HepG2 (cell line): ENCODE results near the gene LAMA5. TPM values are rescaled to one million over a fixed set of nuclear protein-coding genes. Genes with fewer than 3 reads are reported as not detected.

Source experiments
- GLI4 ChIP-seq: sonication (generic); formaldehyde crosslinking; IDR thresholded peaks from 2 replicates; pipeline ENCODE4 v1.5.1; 2020; ENCODE audit warnings: missing genetic modification reagents, mild to moderate bottlenecking, moderate library complexity, borderline replicate concordance
- HES4 ChIP-seq: sonication (generic); formaldehyde crosslinking; IDR thresholded peaks from 2 replicates; pipeline ENCODE4 v1.9.0; 2021; ENCODE audit warnings: mild to moderate bottlenecking, missing genetic modification reagents, borderline replicate concordance
- HMG20A ChIP-seq: IDR thresholded peaks from 2 replicates; pipeline ENCODE4 v1.6.1; 2016; ENCODE audit warnings: borderline replicate concordance
- JUN ChIP-seq: sonication (generic); formaldehyde crosslinking; IDR thresholded peaks from 2 replicates; pipeline ENCODE4 v1.4.0; 2020; ENCODE audit warnings: mild to moderate bottlenecking, missing genetic modification reagents
- KDM3A ChIP-seq: IDR thresholded peaks from 2 replicates; pipeline ENCODE4 v1.6.1; 2018; ENCODE audit warnings: low read depth, missing compliant biosample characterization
- MAFG ChIP-seq: sonication (generic); formaldehyde crosslinking; IDR thresholded peaks from 2 replicates; pipeline ENCODE4 v1.5.1; 2020; ENCODE audit warnings: mild to moderate bottlenecking, missing genetic modification reagents
- MEIS1 ChIP-seq: sonication (generic); formaldehyde crosslinking; IDR thresholded peaks from 2 replicates; pipeline ENCODE4 v1.9.0; 2021; ENCODE audit warnings: mild to moderate bottlenecking, missing genetic modification reagents, moderate library complexity, borderline replicate concordance
- POLR2AphosphoS2 ChIP-seq: IDR thresholded peaks from 2 replicates; pipeline ENCODE4 v1.6.1; 2011; ENCODE audit warnings: low read depth, low read length, improper control_type of control experiment
- SMAD3 ChIP-seq: sonication (generic); formaldehyde crosslinking; IDR thresholded peaks from 2 replicates; pipeline ENCODE4 v1.4.0; 2020; ENCODE audit warnings: missing genetic modification reagents
- ZFP82 ChIP-seq: sonication (generic); formaldehyde crosslinking; IDR thresholded peaks from 2 replicates; pipeline ENCODE4 v1.5.1; 2020; ENCODE audit warnings: mild to moderate bottlenecking, missing genetic modification reagents, borderline replicate concordance
- ZIK1 ChIP-seq: sonication (generic); formaldehyde crosslinking; IDR thresholded peaks from 2 replicates; pipeline ENCODE4 v1.5.0; 2020; ENCODE audit warnings: mild to moderate bottlenecking, low read depth, missing genetic modification reagents, borderline replicate concordance
- ZNF124 ChIP-seq: sonication (generic); formaldehyde crosslinking; IDR thresholded peaks from 2 replicates; pipeline ENCODE4 v1.4.0; 2020; ENCODE audit warnings: missing genetic modification reagents
- ZNF224 ChIP-seq: sonication (generic); formaldehyde crosslinking; IDR thresholded peaks from 2 replicates; pipeline ENCODE4 v1.5.0; 2020; ENCODE audit warnings: mild to moderate bottlenecking, missing genetic modification reagents
- ZNF24 ChIP-seq: fragments of 450-650 bp; IDR thresholded peaks from 2 replicates; pipeline ENCODE4 v1.6.1; 2017; ENCODE audit warnings: antibody characterized with exemption, mild to moderate bottlenecking
- ZNF430 ChIP-seq: sonication (generic); formaldehyde crosslinking; IDR thresholded peaks from 2 replicates; pipeline ENCODE4 v1.9.0; 2021; ENCODE audit warnings: mild to moderate bottlenecking, missing genetic modification reagents
- ZNF44 ChIP-seq: sonication (generic); formaldehyde crosslinking; IDR thresholded peaks from 2 replicates; pipeline ENCODE4 v1.5.1; 2020; ENCODE audit warnings: mild to moderate bottlenecking, missing genetic modification reagents
- ZNF563 ChIP-seq: sonication (generic); formaldehyde crosslinking; IDR thresholded peaks from 2 replicates; pipeline ENCODE4 v1.8.0; 2022; ENCODE audit warnings: mild to moderate bottlenecking, moderate library complexity, missing genetic modification reagents
- ZNF737 ChIP-seq: sonication (generic); formaldehyde crosslinking; IDR thresholded peaks from 2 replicates; pipeline ENCODE4 v1.5.0; 2020; ENCODE audit warnings: missing genetic modification reagents, mild to moderate bottlenecking, borderline replicate concordance
- polyA plus RNA-seq, 8 experiments: library from polyadenylated mRNA; depleted of rRNA in 3 of 8; stranded (reverse) in 7 of 8; unstranded in 1 of 8; fragments of >200 nt; fragmentation: Illumina TruSeq in 4 of 8; extraction: Trizol in 4 of 8; gene quantifications; 2 replicates each; pipeline versions ENCODE4 v1.2.1 to v1.2.3, GENCODE V29; 2011 to 2016; ENCODE audit warnings: low read depth in 4 of 8, missing spikeins in 1 of 8, mixed read lengths in 1 of 8; ENCODE audit not compliant: insufficient read depth in 1 of 8
- total RNA-seq, 5 experiments: library from RNA; depleted of rRNA; stranded (reverse); fragments of >200 nt; fragmentation: Illumina TruSeq; extraction: Trizol; gene quantifications; 2 replicates each; pipeline ENCODE4 v1.2.3, GENCODE V29; 2016; ENCODE audit warnings: low read depth in 1 of 5
- TF ChIP-seq, protein P1 (sequence below): IDR thresholded peaks from 2 replicates; pipeline ENCODE4 v1.6.1; 2016; ENCODE audit warnings: control low read depth
- TF ChIP-seq, protein P2 (sequence below): sonication (generic); formaldehyde crosslinking; IDR thresholded peaks from 2 replicates; pipeline ENCODE4 v1.4.0; 2020; ENCODE audit warnings: mild to moderate bottlenecking, missing genetic modification reagents
- TF ChIP-seq, protein P3 (sequence below): sonication (generic); formaldehyde crosslinking; IDR thresholded peaks from 2 replicates; pipeline ENCODE4 v1.4.0; 2020; ENCODE audit warnings: missing genetic modification reagents

Gene LAMA5
- total and polyA plus RNA-seq, 2 of the 13 experiments (the other 11 are each of a cell fraction or from before 2014, with no cell fraction given) = 21.0 to 44.7 TPM

DNA sequence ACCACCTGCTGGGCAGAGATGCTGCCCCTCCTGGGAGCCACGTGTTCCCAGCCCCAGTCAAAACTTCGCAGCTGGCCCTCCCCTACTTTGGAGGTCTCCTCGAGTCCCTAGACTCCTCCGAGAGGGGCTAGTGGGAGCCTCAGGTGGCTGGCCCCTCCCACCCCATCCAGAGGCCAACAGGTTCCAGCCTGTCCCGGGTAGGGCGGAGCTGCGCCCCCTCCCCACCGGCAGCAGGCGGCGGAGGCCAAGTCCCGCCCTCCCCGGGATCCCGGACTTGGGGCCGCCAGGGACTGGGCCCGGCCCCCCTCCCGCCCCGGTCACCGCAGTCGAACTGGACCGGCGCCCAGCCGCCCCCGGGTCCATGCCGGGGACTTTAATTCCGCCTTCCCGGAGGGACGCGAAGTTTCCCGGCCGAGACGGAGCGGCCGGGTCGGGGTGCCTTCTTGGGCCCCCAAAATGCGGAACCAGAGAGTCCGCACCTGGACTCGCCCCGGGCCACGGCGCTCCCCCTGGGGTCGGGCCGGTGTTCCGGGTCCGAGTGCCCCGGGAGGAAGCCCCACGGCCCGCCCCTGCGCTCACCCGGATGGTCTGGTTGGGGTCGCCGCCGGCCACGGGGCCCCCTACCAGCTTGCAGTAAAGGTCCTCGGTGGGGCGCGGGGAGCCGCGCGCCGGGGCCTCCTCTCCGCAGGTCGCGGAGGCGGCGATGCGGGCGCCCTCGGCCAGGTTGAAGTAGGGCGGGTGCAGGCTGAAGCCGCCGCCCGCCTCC, 559 bp downstream of the LAMA5 start (continued):
- TF ChIP-seq, protein P1, sequence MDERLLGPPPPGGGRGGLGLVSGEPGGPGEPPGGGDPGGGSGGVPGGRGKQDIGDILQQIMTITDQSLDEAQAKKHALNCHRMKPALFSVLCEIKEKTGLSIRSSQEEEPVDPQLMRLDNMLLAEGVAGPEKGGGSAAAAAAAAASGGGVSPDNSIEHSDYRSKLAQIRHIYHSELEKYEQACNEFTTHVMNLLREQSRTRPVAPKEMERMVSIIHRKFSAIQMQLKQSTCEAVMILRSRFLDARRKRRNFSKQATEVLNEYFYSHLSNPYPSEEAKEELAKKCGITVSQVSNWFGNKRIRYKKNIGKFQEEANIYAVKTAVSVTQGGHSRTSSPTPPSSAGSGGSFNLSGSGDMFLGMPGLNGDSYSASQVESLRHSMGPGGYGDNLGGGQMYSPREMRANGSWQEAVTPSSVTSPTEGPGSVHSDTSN (CRISPR knock-in tag) = no peak
- TF ChIP-seq, protein P2, sequence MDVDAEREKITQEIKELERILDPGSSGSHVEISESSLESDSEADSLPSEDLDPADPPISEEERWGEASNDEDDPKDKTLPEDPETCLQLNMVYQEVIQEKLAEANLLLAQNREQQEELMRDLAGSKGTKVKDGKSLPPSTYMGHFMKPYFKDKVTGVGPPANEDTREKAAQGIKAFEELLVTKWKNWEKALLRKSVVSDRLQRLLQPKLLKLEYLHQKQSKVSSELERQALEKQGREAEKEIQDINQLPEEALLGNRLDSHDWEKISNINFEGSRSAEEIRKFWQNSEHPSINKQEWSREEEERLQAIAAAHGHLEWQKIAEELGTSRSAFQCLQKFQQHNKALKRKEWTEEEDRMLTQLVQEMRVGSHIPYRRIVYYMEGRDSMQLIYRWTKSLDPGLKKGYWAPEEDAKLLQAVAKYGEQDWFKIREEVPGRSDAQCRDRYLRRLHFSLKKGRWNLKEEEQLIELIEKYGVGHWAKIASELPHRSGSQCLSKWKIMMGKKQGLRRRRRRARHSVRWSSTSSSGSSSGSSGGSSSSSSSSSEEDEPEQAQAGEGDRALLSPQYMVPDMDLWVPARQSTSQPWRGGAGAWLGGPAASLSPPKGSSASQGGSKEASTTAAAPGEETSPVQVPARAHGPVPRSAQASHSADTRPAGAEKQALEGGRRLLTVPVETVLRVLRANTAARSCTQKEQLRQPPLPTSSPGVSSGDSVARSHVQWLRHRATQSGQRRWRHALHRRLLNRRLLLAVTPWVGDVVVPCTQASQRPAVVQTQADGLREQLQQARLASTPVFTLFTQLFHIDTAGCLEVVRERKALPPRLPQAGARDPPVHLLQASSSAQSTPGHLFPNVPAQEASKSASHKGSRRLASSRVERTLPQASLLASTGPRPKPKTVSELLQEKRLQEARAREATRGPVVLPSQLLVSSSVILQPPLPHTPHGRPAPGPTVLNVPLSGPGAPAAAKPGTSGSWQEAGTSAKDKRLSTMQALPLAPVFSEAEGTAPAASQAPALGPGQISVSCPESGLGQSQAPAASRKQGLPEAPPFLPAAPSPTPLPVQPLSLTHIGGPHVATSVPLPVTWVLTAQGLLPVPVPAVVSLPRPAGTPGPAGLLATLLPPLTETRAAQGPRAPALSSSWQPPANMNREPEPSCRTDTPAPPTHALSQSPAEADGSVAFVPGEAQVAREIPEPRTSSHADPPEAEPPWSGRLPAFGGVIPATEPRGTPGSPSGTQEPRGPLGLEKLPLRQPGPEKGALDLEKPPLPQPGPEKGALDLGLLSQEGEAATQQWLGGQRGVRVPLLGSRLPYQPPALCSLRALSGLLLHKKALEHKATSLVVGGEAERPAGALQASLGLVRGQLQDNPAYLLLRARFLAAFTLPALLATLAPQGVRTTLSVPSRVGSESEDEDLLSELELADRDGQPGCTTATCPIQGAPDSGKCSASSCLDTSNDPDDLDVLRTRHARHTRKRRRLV (CRISPR knock-in tag) = no peak
- TF ChIP-seq KDM3A (peak; percentile 34; the same call in 1 of the 2 replicates), HES4 (CRISPR knock-in tag) (peak; percentile 56; the same call in 1 of the 2 replicates), GLI4 (CRISPR knock-in tag) (no peak; the same call in 1 of the 2 replicates), JUN (CRISPR knock-in tag) (no peak), MEIS1 (CRISPR knock-in tag) (peak; percentile 60; the same call in 1 of the 2 replicates), ZNF24 (no peak), ZNF563 (peak; percentile 85; the same call in 1 of the 2 replicates), ZIK1 (CRISPR knock-in tag) (no peak), ZNF124 (CRISPR knock-in tag) (no peak; the same call in 1 of the 2 replicates), ZNF44 (CRISPR knock-in tag) (no peak), POLR2AphosphoS2 (no peak), SMAD3 (CRISPR knock-in tag) (no peak), ZNF430 (CRISPR knock-in tag) (peak; percentile 14), MAFG (CRISPR knock-in tag) (no peak), ZNF224 (CRISPR knock-in tag) (no peak; the same call in 1 of the 2 replicates), ZNF737 (CRISPR knock-in tag) (no peak), ZFP82 (CRISPR knock-in tag) (no peak), HMG20A (CRISPR knock-in tag) (no peak)
- TF ChIP-seq, protein P3, sequence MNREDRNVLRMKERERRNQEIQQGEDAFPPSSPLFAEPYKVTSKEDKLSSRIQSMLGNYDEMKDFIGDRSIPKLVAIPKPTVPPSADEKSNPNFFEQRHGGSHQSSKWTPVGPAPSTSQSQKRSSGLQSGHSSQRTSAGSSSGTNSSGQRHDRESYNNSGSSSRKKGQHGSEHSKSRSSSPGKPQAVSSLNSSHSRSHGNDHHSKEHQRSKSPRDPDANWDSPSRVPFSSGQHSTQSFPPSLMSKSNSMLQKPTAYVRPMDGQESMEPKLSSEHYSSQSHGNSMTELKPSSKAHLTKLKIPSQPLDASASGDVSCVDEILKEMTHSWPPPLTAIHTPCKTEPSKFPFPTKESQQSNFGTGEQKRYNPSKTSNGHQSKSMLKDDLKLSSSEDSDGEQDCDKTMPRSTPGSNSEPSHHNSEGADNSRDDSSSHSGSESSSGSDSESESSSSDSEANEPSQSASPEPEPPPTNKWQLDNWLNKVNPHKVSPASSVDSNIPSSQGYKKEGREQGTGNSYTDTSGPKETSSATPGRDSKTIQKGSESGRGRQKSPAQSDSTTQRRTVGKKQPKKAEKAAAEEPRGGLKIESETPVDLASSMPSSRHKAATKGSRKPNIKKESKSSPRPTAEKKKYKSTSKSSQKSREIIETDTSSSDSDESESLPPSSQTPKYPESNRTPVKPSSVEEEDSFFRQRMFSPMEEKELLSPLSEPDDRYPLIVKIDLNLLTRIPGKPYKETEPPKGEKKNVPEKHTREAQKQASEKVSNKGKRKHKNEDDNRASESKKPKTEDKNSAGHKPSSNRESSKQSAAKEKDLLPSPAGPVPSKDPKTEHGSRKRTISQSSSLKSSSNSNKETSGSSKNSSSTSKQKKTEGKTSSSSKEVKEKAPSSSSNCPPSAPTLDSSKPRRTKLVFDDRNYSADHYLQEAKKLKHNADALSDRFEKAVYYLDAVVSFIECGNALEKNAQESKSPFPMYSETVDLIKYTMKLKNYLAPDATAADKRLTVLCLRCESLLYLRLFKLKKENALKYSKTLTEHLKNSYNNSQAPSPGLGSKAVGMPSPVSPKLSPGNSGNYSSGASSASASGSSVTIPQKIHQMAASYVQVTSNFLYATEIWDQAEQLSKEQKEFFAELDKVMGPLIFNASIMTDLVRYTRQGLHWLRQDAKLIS (CRISPR knock-in tag) = 0 out of 2 replicates have a peak, but pooled peaks have one; percentile 60
